Neural crest cell (in vitro differentiated cells): Measurements from ENCODE around the gene CYP19A1. TPM values are rescaled to one million over a fixed set of nuclear protein-coding genes. Genes with fewer than 3 reads are reported as not detected.

Experiments
- DNase-seq: peaks from one replicate; pipeline ENCODE4 v3.0.0; 2021; ENCODE audit warnings: low read depth, mixed read lengths, low spot score
- H3K27ac Mint-ChIP-seq: one replicate; pipeline ENCODE4 v1.8.0; 2021; ENCODE audit warnings: mild to moderate bottlenecking, mixed read lengths; ENCODE audit not compliant: unreplicated experiment
- H3K27me3 Mint-ChIP-seq: 2 replicates; pipeline ENCODE4 v1.8.0; 2021; ENCODE audit warnings: low read depth, mild to moderate bottlenecking, mixed read lengths
- H3K36me3 Mint-ChIP-seq: 2 replicates; pipeline ENCODE4 v1.8.0; 2021; ENCODE audit warnings: low read depth, mild to moderate bottlenecking, mixed read lengths
- H3K4me1 Mint-ChIP-seq: 2 replicates; pipeline ENCODE4 v1.8.0; 2021; ENCODE audit warnings: mixed read lengths
- H3K4me3 Mint-ChIP-seq: one replicate; pipeline ENCODE4 v1.8.0; 2021; ENCODE audit warnings: mild to moderate bottlenecking, mixed read lengths
- H3K9me3 Mint-ChIP-seq: 2 replicates; pipeline ENCODE4 v1.8.0; 2021; ENCODE audit warnings: mixed read lengths
- CTCF ChIP-seq: fragments of 200-600 bp; sonication (generic); conservative IDR thresholded peaks from 2 replicates; pipeline ENCODE4 v1.5.0; 2021; ENCODE audit warnings: antibody characterized with exemption, mild to moderate bottlenecking
- total RNA-seq: library from RNA; stranded (reverse); gene quantifications from 2 replicates; pipeline ENCODE4 v1.2.1, GENCODE V29; 2021

CYP19A1 gene
- total RNA-seq, 1 donor from 2014 or later: not detected

GRCh38 chr15:51267051-51267702 lies 71.2 kb downstream of the CYP19A1 start:
- H3K4me1 Mint-ChIP-seq: peaks cover 11% of the 10 kb centered on the region
- no peaks in the 10 kb centered on the region for H3K36me3 Mint-ChIP-seq
- peak overlapping the region; percentile 86 for H3K4me3 Mint-ChIP-seq
- DNase-seq: peak; percentile 15
- H3K9me3 Mint-ChIP-seq: no peaks in the 10 kb centered on the region
- H3K27me3 Mint-ChIP-seq: peaks cover 39% of the 10 kb centered on the region
- TF ChIP-seq CTCF: no peak
- peak overlapping the region; percentile 6 for H3K27ac Mint-ChIP-seq

GRCh38 chr15:51266656-51267050 lies 71.7 kb downstream of the CYP19A1 start:
- no peaks in the 10 kb centered on the region for H3K9me3 Mint-ChIP-seq
- TF ChIP-seq CTCF: no peak

GRCh38 chr15:51265037-51265555 lies 73.3 kb downstream of the CYP19A1 start:
- Mint-ChIP-seq H3K36me3 (no peaks in the 10 kb centered on the region), H3K4me3 (no peak overlapping the region), H3K9me3 (no peaks in the 10 kb centered on the region), H3K27me3 (peaks cover 39% of the 10 kb centered on the region), H3K4me1 (peaks cover 11% of the 10 kb centered on the region), H3K27ac (no peak overlapping the region)
- TF ChIP-seq CTCF: no peak
- no peak for DNase-seq

More at GRCh38 chr15:51266656-51267050, 71.7 kb downstream of the CYP19A1 start:
- Mint-ChIP-seq H3K27me3 (peaks cover 39% of the 10 kb centered on the region), H3K27ac (peak overlapping the region; percentile 6), H3K4me1 (peaks cover 11% of the 10 kb centered on the region), H3K36me3 (no peaks in the 10 kb centered on the region), H3K4me3 (peak overlapping the region; percentile 86)
- no peak for DNase-seq

GRCh38 chr15:51263726-51264125 lies 74.7 kb downstream of the CYP19A1 start:
- Mint-ChIP-seq H3K27ac (no peak overlapping the region), H3K9me3 (no peaks in the 10 kb centered on the region), H3K4me3 (no peak overlapping the region), H3K27me3 (peaks cover 29% of the 10 kb centered on the region), H3K36me3 (no peaks in the 10 kb centered on the region), H3K4me1 (peaks cover 11% of the 10 kb centered on the region)
- no peak for TF ChIP-seq CTCF
- no peak for DNase-seq

GRCh38 chr15:51263116-51263515 lies 75.3 kb downstream of the CYP19A1 start:
- H3K4me1 Mint-ChIP-seq: peaks cover 9% of the 10 kb centered on the region
- no peak overlapping the region for H3K4me3 Mint-ChIP-seq
- H3K9me3 Mint-ChIP-seq: no peaks in the 10 kb centered on the region
- H3K36me3 Mint-ChIP-seq: no peaks in the 10 kb centered on the region
- no peak for TF ChIP-seq CTCF
- no peak for DNase-seq
- H3K27me3 Mint-ChIP-seq: peaks cover 23% of the 10 kb centered on the region
- H3K27ac Mint-ChIP-seq: no peak overlapping the region
